C4-2B (cell line): ENCODE measurements around the gene RBP3.

Experiments used
- CTCF ChIP-seq: fragments of 450-650 bp; conservative IDR thresholded peaks from 2 replicates; pipeline ENCODE4 v1.5.1; 2017; ENCODE audit warnings: mild to moderate bottlenecking
- ZFX ChIP-seq: fragments of 450-650 bp; IDR thresholded peaks from 2 replicates; pipeline ENCODE4 v1.6.1; 2017

GRCh38 chr10:47401210-47401609 is 53.0 kb downstream of the RBP3 start:
- TF ChIP-seq CTCF (no peak), ZFX (no peak)
